Measurements from ENCODE around the gene PXMP4. TPM values are rescaled to one million over a fixed set of nuclear protein-coding genes. Genes with fewer than 3 reads are reported as not detected.
A peak's percentile ranks its signal among the peaks of the same experiment; 100 is the strongest.
"Not testable (repeated sequence)": the region's sequence is repeated elsewhere in the genome, so short reads cannot be mapped to it uniquely, and the experiment has no call there.

Gene PXMP4
- total RNA-seq, result 4.3 and 5.0 TPM in 2 replicates

GRCh38 chr20:33719989-33720709 is at the start of gene PXMP4:
Gene PXMP4 (minus strand): TSS chr20:33720310. CDS start chr20:33720207, 103 bp downstream.
- peak; percentile 99 for DNase-seq

- DNase-seq, result no peak
These were observed 48.9 kb upstream of the PXMP4 start for GRCh38 chr20:33769043-33769442.

GRCh38 chr20:33767777-33768138 is 47.6 kb upstream of the PXMP4 start:
- no peak for DNase-seq

GRCh38 chr20:33766686-33767085 is 46.6 kb upstream of the PXMP4 start:
- DNase-seq, result no peak

GRCh38 chr20:33765592-33765991 is 45.5 kb upstream of the PXMP4 start:
- no peak for DNase-seq

GRCh38 chr20:33765099-33765498 is 45.0 kb upstream of the PXMP4 start:
- DNase-seq, result no peak

GRCh38 chr20:33761698-33762250 is 41.7 kb upstream of the PXMP4 start:
- DNase-seq, result no peak

GRCh38 chr20:33757458-33757857 is 37.3 kb upstream of the PXMP4 start:
- DNase-seq, result no peak

- no peak for DNase-seq
These were observed 36.9 kb upstream of the PXMP4 start for GRCh38 chr20:33757046-33757445.

- DNase-seq, result not testable (repeated sequence)
These were observed 35.9 kb upstream of the PXMP4 start for GRCh38 chr20:33755936-33756490.

- no peak for DNase-seq
These were observed 33.7 kb upstream of the PXMP4 start for GRCh38 chr20:33753763-33754162.

- DNase-seq, result no peak
These were observed 33.0 kb upstream of the PXMP4 start for GRCh38 chr20:33753143-33753542.

GRCh38 chr20:33751775-33752174 is 31.7 kb upstream of the PXMP4 start:
- DNase-seq, result no peak

- no peak for DNase-seq
These were observed 26.4 kb upstream of the PXMP4 start for GRCh38 chr20:33746325-33746998.

GRCh38 chr20:33744773-33745385 is 24.8 kb upstream of the PXMP4 start:
- DNase-seq, result no peak

GRCh38 chr20:33744181-33744580 is 24.1 kb upstream of the PXMP4 start:
- no peak for DNase-seq

GRCh38 chr20:33740189-33740588 is 20.1 kb upstream of the PXMP4 start:
- no peak for DNase-seq

GRCh38 chr20:33739493-33739892 is 19.4 kb upstream of the PXMP4 start:
- DNase-seq, result no peak

- DNase-seq, result no peak
These were observed 16.9 kb upstream of the PXMP4 start for GRCh38 chr20:33736962-33737361.

GRCh38 chr20:33733654-33734576 is 13.8 kb upstream of the PXMP4 start:
- DNase-seq, result peak; percentile 69

GRCh38 chr20:33732166-33732970 is 12.3 kb upstream of the PXMP4 start:
- DNase-seq, result no peak
